ENCODE measurements around the gene ZC3H10.

ZC3H10 gene

DNA sequence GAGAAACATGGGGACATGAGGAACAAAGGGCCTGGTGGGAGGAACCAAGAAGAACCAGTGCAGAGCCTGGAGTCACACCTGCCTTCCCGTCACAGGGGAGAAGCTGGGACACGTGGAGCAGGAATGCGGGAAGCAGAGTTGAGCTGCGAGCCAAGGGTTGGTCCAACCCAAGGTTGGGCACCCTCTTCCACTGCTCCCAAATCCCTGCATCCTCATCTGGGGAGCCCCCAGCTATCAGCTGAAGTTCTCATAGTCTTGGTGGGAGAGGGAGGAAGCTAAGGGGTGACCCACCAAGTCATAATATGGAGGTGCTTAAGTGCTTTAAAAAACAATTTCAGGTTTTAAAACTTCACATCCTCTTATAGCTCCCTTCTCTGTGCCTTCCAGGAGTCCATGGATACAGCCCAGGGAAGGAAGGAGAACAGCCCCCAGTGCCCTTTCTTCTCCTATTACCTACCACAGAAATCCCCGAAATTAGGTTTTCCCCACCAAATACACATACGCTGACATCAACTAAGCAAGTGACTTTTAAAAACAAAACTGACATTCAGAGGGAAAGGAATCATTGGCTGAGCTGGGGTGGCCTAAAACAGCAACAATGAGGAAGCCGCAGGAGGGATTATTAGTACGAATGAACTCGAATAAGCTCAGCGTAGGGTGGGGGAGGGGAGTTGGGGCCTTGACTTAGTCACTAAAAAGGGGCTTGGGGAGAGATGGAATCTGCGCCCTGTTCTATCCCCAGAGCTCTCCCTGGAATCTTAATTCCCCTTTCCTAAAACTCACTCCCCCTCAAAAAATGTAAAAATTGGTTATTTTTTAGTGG is 44.6 kb downstream of the ZC3H10 start:
- H3K36me3 Mint-ChIP-seq, result peaks cover 76% of the 10 kb centered on the region
- H3K27ac Mint-ChIP-seq, result peak overlapping the region; percentile 46
- no peaks in the 10 kb centered on the region for H3K27me3 Mint-ChIP-seq
- no peak for ATAC-seq
- H3K9me3 Mint-ChIP-seq, result no peaks in the 10 kb centered on the region
- H3K4me3 Mint-ChIP-seq, result no peak overlapping the region
- peaks cover 38% of the 10 kb centered on the region for H3K4me1 Mint-ChIP-seq

DNA sequence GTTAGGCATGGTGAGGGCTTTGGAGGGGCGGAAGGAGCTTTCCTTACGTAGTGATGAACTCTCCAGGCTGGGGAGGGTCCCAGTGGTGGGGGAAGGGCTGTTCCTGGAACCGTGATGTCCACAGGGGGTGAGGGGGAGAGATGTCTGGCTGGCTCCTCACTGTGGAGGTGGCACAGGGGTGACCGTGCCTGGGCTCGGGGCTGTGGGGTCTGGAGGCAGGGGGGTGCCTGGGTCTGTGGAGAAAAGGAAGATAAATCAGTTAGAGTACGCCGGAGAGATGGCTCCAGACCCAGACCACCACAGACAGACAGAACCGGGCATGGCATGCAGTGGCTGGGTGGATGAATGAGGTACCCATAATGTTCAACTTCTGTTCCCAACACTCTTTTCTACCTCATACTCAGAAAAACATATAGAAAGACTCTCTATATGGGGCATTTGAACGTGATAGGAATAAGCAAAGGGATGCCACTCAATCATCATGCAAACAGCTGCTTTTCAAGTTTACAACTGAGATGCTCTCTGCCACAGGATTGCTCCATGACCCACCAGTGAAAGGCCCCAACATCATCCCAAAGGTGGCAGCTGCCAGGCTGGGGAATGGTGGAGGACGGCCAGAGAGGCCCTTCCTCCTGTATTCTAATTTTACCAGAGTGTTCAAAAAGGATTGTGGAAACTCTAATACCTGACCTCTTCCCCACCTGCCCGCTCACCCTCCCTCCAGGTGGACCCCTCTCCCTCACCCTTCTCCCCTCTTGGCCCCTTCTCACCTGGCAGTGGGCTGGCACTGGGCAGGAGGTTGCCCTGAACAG is 45.7 kb downstream of the ZC3H10 start:
- Mint-ChIP-seq H3K9me3 (no peaks in the 10 kb centered on the region), H3K27me3 (no peaks in the 10 kb centered on the region), H3K36me3 (peaks cover 75% of the 10 kb centered on the region), H3K4me1 (peaks cover 38% of the 10 kb centered on the region), H3K4me3 (no peak overlapping the region), H3K27ac (peak overlapping the region; percentile 46)
- ATAC-seq, result no peak

- H3K27ac Mint-ChIP-seq, result no peak overlapping the region
- H3K4me3 Mint-ChIP-seq, result no peak overlapping the region
- peaks cover 32% of the 10 kb centered on the region for H3K4me1 Mint-ChIP-seq
- no peak for ATAC-seq
- H3K9me3 Mint-ChIP-seq, result no peaks in the 10 kb centered on the region
- peaks cover 75% of the 10 kb centered on the region for H3K36me3 Mint-ChIP-seq
- H3K27me3 Mint-ChIP-seq, result no peaks in the 10 kb centered on the region
Observed at GRCh38 chr12:56164345-56164729, 46.3 kb downstream of the ZC3H10 start.

GRCh38 chr12:56165369-56165768 is 47.3 kb downstream of the ZC3H10 start:
- Mint-ChIP-seq H3K27me3 (no peaks in the 10 kb centered on the region), H3K4me3 (no peak overlapping the region), H3K27ac (no peak overlapping the region), H3K4me1 (peaks cover 22% of the 10 kb centered on the region), H3K9me3 (no peaks in the 10 kb centered on the region), H3K36me3 (peaks cover 75% of the 10 kb centered on the region)
- ATAC-seq, result no peak

DNA sequence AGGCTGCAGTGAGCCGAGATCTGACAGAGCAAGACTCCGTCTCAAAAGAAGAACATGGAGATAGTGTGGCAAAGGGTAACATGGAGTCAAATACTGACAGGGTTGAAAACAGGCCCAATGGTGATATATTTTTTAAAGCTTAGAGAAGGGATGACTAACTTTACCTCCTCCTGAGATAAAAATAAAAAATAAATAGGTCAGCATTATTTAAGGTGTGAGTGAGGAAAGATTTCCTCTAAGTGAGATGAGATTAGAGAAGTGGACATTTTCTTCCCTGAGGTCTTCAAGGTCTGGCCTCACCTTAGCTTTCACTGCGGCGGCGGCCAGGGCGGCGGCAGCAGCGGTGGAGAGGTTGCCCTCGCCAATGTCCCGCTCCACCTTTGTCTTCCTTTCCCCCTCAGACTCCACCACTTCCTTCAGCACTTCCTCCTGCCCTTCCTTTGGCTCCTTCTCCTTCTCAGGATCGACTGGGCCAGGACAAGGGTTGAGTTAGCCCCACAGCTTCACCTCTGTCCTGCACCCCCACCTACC is 51.2 kb downstream of the ZC3H10 start:
- no peak for ATAC-seq
- Mint-ChIP-seq H3K4me1 (no peaks in the 10 kb centered on the region), H3K9me3 (no peaks in the 10 kb centered on the region), H3K27ac (no peak overlapping the region), H3K36me3 (peaks cover 70% of the 10 kb centered on the region), H3K27me3 (no peaks in the 10 kb centered on the region), H3K4me3 (no peak overlapping the region)

- no peaks in the 10 kb centered on the region for H3K27me3 Mint-ChIP-seq
Observed at GRCh38 chr12:56172839-56173238, 54.8 kb downstream of the ZC3H10 start.

More at GRCh38 chr12:56172839-56173238, 54.8 kb downstream of the ZC3H10 start:
- Mint-ChIP-seq H3K9me3 (no peaks in the 10 kb centered on the region), H3K4me3 (no peak overlapping the region), H3K36me3 (peaks cover 70% of the 10 kb centered on the region), H3K27ac (no peak overlapping the region), H3K4me1 (no peaks in the 10 kb centered on the region)
- no peak for ATAC-seq

All from stimulated activated memory B cell treated with anti-CD40 and anti-IgM and Interleukin-4, amounts not matched to agents 10 μg/mL and 1 μg/mL and 100 μg/mL, for 72 hours (primary cell).